Measurements from ENCODE around the gene FKBP2. TPM values are rescaled to one million over a fixed set of nuclear protein-coding genes. Genes with fewer than 3 reads are reported as not detected.
A peak's percentile ranks its signal among the peaks of the same experiment; 100 is the strongest.

The FKBP2 gene
- total and polyA plus RNA-seq, 2 of the 13 experiments (the other 11 are each of a cell fraction or from before 2014, with no cell fraction given): 30.1 to 53.3 TPM

DNA sequence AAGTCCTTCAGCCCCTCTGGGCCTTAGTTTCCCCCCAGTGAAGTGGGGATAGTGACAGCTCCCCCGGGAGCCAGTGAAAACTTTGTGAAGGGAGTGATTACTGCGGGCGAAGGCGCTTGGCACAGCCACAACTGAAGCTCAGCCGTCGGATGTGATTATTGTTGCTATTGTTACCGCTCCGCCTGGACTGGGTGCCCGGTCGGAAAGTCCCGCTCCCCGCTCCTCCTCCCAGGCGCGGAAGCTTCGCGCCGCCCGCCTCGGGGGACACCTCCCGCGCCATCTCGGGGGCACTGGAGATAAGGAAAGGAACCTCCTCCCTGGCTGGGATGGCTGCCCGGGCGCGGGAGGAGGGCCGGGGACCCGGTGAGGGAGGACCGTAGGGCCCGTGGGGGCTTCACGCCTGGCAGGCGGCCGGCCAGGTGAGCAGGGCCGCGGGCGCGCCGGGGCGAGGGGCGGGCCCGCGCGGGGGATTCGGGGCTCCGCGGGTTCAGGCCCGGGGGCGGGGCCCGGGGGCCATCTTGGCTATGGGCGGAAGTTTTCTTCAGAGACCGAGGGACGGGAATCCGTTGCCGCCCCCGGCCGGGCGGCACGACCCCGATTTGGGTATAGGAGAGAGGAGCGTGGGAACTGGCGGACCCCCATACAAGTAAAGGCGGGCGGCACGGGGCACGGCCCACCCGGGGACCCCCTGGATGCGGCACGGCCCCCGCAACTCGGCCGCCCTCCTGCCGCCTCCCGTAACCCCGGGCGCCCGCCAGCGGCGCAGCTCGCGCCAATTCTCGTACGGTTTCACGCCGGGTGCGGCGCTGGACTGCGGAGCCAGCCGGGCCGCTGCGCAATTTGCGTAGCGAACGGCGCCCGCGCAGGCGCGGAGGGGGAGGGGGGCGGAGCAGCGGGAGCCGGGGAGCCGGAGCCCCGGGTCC, 44.3 kb downstream of the FKBP2 start, which contains the start of gene GPR137 (continued):
- TF ChIP-seq TBX2 (CRISPR knock-in tag; IDR thresholded peaks at IDR 0.05; ENCODE audit: borderline replicate concordance) (peak; percentile 57), ZNF34 (CRISPR knock-in tag; IDR thresholded peaks at IDR 0.05; ENCODE audit: borderline replicate concordance) (no peak), TBL1XR1 (IDR thresholded peaks at IDR 0.05; ENCODE audit: borderline replicate concordance, low read length, partially characterized antibody) (peak; percentile 70), ZSCAN29 (CRISPR knock-in tag; conservative IDR thresholded peaks at IDR 0.05) (no peak), ZNF816 (CRISPR knock-in tag; IDR thresholded peaks at IDR 0.05; ENCODE audit: borderline replicate concordance) (no peak), POLR2AphosphoS2 (IDR thresholded peaks at IDR 0.05; ENCODE audit: low read depth, low read length) (no peak), DPF2 (CRISPR knock-in tag; IDR thresholded peaks at IDR 0.05; ENCODE audit: borderline replicate concordance, low read depth) (no peak), ZNF7 (CRISPR knock-in tag; IDR thresholded peaks at IDR 0.05) (no peak), ELF4 (CRISPR knock-in tag; IDR thresholded peaks at IDR 0.05; ENCODE audit: borderline replicate concordance) (no peak), ZNF10 (CRISPR knock-in tag; IDR thresholded peaks at IDR 0.05; ENCODE audit: borderline replicate concordance, low read depth) (no peak), ZNF20 (CRISPR knock-in tag; IDR thresholded peaks at IDR 0.05) (no peak), AKAP8 (CRISPR knock-in tag; IDR thresholded peaks at IDR 0.05) (0 out of 2 replicates have a peak, but pooled peaks have one; percentile 66)
- TF ChIP-seq, protein P1, sequence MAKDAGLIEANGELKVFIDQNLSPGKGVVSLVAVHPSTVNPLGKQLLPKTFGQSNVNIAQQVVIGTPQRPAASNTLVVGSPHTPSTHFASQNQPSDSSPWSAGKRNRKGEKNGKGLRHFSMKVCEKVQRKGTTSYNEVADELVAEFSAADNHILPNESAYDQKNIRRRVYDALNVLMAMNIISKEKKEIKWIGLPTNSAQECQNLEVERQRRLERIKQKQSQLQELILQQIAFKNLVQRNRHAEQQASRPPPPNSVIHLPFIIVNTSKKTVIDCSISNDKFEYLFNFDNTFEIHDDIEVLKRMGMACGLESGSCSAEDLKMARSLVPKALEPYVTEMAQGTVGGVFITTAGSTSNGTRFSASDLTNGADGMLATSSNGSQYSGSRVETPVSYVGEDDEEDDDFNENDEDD (CRISPR knock-in tag; IDR thresholded peaks at IDR 0.05; ENCODE audit: borderline replicate concordance): peak; percentile 27; the same call in 1 of the 2 replicates
- TF ChIP-seq, protein P2, sequence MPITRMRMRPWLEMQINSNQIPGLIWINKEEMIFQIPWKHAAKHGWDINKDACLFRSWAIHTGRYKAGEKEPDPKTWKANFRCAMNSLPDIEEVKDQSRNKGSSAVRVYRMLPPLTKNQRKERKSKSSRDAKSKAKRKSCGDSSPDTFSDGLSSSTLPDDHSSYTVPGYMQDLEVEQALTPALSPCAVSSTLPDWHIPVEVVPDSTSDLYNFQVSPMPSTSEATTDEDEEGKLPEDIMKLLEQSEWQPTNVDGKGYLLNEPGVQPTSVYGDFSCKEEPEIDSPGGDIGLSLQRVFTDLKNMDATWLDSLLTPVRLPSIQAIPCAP (CRISPR knock-in tag; IDR thresholded peaks at IDR 0.05; ENCODE audit: low read depth): no peak
- TF ChIP-seq, protein P3, sequence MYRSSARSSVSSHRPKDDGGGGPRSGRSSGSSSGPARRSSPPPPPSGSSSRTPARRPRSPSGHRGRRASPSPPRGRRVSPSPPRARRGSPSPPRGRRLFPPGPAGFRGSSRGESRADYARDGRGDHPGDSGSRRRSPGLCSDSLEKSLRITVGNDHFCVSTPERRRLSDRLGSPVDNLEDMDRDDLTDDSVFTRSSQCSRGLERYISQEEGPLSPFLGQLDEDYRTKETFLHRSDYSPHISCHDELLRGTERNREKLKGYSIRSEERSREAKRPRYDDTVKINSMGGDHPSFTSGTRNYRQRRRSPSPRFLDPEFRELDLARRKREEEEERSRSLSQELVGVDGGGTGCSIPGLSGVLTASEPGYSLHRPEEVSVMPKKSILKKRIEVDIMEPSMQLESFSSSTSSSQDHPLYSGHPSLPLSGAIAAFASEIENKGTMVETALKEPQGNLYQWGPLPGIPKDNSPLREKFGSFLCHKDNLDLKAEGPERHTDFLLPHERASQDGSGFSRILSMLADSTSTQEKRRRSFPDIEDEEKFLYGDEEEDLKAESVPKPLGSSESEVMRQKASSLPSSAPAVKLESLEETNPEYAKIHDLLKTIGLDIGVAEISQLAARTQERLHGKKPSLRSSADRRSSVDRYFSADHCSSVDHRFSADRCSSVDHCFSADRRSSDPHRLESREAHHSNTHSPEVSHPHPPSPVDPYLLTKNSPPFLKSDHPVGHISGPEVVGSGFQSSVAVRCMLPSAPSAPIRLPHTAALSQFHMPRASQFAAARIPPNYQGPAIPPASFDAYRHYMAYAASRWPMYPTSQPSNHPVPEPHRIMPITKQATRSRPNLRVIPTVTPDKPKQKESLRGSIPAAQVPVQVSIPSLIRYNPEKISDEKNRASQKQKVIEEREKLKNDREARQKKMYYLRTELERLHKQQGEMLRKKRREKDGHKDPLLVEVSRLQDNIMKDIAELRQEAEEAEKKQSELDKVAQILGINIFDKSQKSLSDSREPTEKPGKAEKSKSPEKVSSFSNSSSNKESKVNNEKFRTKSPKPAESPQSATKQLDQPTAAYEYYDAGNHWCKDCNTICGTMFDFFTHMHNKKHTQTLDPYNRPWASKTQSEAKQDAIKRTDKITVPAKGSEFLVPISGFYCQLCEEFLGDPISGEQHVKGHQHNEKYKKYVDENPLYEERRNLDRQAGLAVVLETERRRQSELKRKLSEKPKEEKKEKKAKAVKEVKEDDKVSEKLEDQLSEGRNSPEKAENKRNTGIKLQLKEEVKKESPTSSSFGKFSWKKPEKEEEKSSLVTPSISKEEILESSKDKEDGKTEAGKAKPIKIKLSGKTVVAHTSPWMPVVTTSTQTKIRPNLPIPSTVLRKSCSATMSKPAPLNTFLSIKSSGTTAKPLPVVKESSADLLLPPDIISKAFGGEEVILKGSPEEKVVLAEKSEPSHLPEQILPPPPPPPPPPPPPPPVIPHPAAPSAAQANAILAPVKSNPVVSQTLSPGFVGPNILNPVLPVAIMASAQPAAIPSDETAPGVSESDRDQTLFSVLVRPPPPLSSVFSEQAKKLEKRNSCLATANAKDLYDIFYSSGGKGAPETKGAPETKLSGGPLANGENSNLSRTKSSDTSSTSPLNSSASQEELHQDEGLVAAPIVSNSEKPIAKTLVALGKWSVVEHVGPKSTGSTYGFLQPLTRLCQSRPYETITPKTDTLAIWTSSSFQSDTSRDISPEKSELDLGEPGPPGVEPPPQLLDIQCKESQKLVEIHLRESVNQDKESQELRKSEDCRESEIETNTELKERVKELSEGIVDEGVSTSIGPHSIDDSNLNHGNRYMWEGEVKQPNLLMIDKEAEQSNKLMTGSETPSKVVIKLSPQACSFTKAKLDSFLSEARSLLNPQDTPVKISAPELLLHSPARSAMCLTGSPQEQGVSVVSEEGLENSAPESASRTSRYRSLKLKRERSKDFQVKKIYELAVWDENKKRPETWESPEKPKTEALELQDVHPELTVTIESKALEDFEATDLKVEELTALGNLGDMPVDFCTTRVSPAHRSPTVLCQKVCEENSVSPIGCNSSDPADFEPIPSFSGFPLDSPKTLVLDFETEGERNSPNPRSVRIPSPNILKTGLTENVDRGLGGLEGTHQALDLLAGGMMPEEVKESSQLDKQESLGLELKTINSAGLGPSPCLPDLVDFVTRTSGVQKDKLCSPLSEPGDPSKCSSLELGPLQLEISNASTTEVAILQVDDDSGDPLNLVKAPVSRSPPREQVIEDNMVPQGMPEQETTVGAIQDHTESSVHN (CRISPR knock-in tag; IDR thresholded peaks at IDR 0.05): no peak
- TF ChIP-seq, protein P4, sequence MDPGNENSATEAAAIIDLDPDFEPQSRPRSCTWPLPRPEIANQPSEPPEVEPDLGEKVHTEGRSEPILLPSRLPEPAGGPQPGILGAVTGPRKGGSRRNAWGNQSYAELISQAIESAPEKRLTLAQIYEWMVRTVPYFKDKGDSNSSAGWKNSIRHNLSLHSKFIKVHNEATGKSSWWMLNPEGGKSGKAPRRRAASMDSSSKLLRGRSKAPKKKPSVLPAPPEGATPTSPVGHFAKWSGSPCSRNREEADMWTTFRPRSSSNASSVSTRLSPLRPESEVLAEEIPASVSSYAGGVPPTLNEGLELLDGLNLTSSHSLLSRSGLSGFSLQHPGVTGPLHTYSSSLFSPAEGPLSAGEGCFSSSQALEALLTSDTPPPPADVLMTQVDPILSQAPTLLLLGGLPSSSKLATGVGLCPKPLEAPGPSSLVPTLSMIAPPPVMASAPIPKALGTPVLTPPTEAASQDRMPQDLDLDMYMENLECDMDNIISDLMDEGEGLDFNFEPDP (CRISPR knock-in tag; conservative IDR thresholded peaks at IDR 0.05): no peak

Data from HepG2 (cell line).